ENCODE results near the gene ZNF236. TPM values are rescaled to one million over a fixed set of nuclear protein-coding genes. Genes with fewer than 3 reads are reported as not detected.
"Not testable (repeated sequence)": the region's sequence is repeated elsewhere in the genome, so short reads cannot be mapped to it uniquely, and the experiment has no call there.

Gene ZNF236
- total RNA-seq, 4 donors from 2014 or later, result 10.1 to 15.8 (median 14.8) TPM

- DNase-seq (ENCODE audit: extremely low spot score), result no peak
- H3K9me3 ChIP-seq, result no peaks in the 10 kb centered on the region
- peaks cover 12 to 26% (median 19%) of the 10 kb centered on the region in 4 donors for H3K4me1 ChIP-seq
- H3K4me3 ChIP-seq, result no peak overlapping the region
- H3K36me3 ChIP-seq, result peaks cover 0 to 12% (median 10%) of the 10 kb centered on the region in 4 donors
- TF ChIP-seq POLR2AphosphoS5 (IDR thresholded peaks at IDR 0.05) (no peak), CTCF (IDR thresholded peaks at IDR 0.05) (no peak), EP300 (IDR thresholded peaks at IDR 0.05) (no peak), POLR2A (IDR thresholded peaks at IDR 0.05; ENCODE audit: low read depth) (no peak)
- intact Hi-C loops (cut with DNase I), result no loop called here
- H3K27me3 ChIP-seq, result no peaks in the 10 kb centered on the region
- no peak overlapping the region for H3K27ac ChIP-seq (replicated peaks in 1 of 4)
- 76% methylated on average over 4 of the region's 4 CpGs for WGBS
These were observed 192.8 kb downstream of the ZNF236 start for GRCh38 chr18:77015169-77015568.

GRCh38 chr18:77015771-77016710 is 193.7 kb downstream of the ZNF236 start:
- no peak overlapping the region for H3K4me3 ChIP-seq

GRCh38 chr18:77016936-77017335 is 194.6 kb downstream of the ZNF236 start:
- Histone ChIP-seq H3K4me3 (no peak overlapping the region), H3K27me3 (no peaks in the 10 kb centered on the region), H3K4me1 (peaks cover 12 to 26% (median 19%) of the 10 kb centered on the region in 4 donors), H3K36me3 (peaks cover 0 to 12% (median 8%) of the 10 kb centered on the region in 4 donors), H3K9me3 (no peaks in the 10 kb centered on the region), H3K27ac (replicated peaks in 1 of 4) (no peak overlapping the region)
- TF ChIP-seq EP300 (IDR thresholded peaks at IDR 0.05) (no peak), POLR2AphosphoS5 (IDR thresholded peaks at IDR 0.05) (no peak), POLR2A (IDR thresholded peaks at IDR 0.05; ENCODE audit: low read depth) (no peak), CTCF (IDR thresholded peaks at IDR 0.05) (no peak)
- intact Hi-C loops (cut with DNase I), result no loop called here
- 92% methylated on average over 4 of the region's 16 CpGs for WGBS
- no peak for DNase-seq (ENCODE audit: extremely low spot score)

More at GRCh38 chr18:77015771-77016710, 193.7 kb downstream of the ZNF236 start:
- no peak for DNase-seq (ENCODE audit: extremely low spot score)
- Histone ChIP-seq H3K27me3 (no peaks in the 10 kb centered on the region), H3K36me3 (peaks cover 0 to 12% (median 10%) of the 10 kb centered on the region in 4 donors), H3K4me1 (peaks cover 12 to 26% (median 19%) of the 10 kb centered on the region in 4 donors), H3K9me3 (no peaks in the 10 kb centered on the region), H3K27ac (replicated peaks in 1 of 4) (no peak overlapping the region)
- 89% methylated on average over 16 of the region's 16 CpGs for WGBS
- intact Hi-C loops (cut with DNase I), result no loop called here
- TF ChIP-seq CTCF (IDR thresholded peaks at IDR 0.05) (no peak), POLR2AphosphoS5 (IDR thresholded peaks at IDR 0.05) (no peak), POLR2A (IDR thresholded peaks at IDR 0.05; ENCODE audit: low read depth) (no peak), EP300 (IDR thresholded peaks at IDR 0.05) (no peak)

GRCh38 chr18:77017355-77017754 is 195.0 kb downstream of the ZNF236 start:
- H3K36me3 ChIP-seq, result peaks cover 0 to 12% (median 8%) of the 10 kb centered on the region in 4 donors
- H3K27ac ChIP-seq (replicated peaks in 1 of 4), result no peak overlapping the region
- H3K27me3 ChIP-seq, result no peaks in the 10 kb centered on the region
- no peak overlapping the region for H3K4me3 ChIP-seq
- WGBS, result 97% methylated on average over 6 of the region's 6 CpGs
- no peaks in the 10 kb centered on the region for H3K9me3 ChIP-seq
- TF ChIP-seq CTCF (IDR thresholded peaks at IDR 0.05), result no peak
- no peak for TF ChIP-seq POLR2AphosphoS5 (IDR thresholded peaks at IDR 0.05)
- no peak for TF ChIP-seq POLR2A (IDR thresholded peaks at IDR 0.05; ENCODE audit: low read depth)
- no peak for TF ChIP-seq EP300 (IDR thresholded peaks at IDR 0.05)
- DNase-seq (ENCODE audit: extremely low spot score), result no peak
- H3K4me1 ChIP-seq, result peaks cover 12 to 26% (median 19%) of the 10 kb centered on the region in 4 donors
- intact Hi-C loops (cut with DNase I), result no loop called here

- intact Hi-C loops (cut with DNase I); H3K4me3 ChIP-seq; H3K27ac ChIP-seq (replicated peaks in 1 of 4); H3K27me3 ChIP-seq; DNase-seq (ENCODE audit: extremely low spot score); H3K9me3 ChIP-seq: not testable (repeated sequence)
- peaks cover 0 to 12% (median 8%) of the 10 kb centered on the region in 4 donors for H3K36me3 ChIP-seq
- peaks cover 10 to 20% (median 13%) of the 10 kb centered on the region in 4 donors for H3K4me1 ChIP-seq
These were observed 196.3 kb downstream of the ZNF236 start for GRCh38 chr18:77018650-77019049.
